Neural cell (in vitro differentiated cells): ENCODE data around the gene RAD51B. TPM values are rescaled to one million over a fixed set of nuclear protein-coding genes. Genes with fewer than 3 reads are reported as not detected.

Experiments used
- H2AFZ ChIP-seq: fragments of 200-600, 300-800 bp; sonication (generic), shearing (Covaris generic); 2 replicates; pipeline ENCODE4 v1.6.0; 2014; ENCODE audit warnings: low read depth, mild to moderate bottlenecking, antibody characterized with exemption, low read length, moderate library complexity
- H3F3A ChIP-seq: fragments of 200-600 bp; shearing (Covaris generic); 2 replicates; pipeline ENCODE4 v1.6.1; 2016; ENCODE audit warnings: mild to moderate bottlenecking, moderate library complexity, mixed read lengths, antibody characterized with exemption, low read length; ENCODE audit not compliant: insufficient read depth, poor library complexity, severe bottlenecking
- H3K27ac ChIP-seq: fragments of 200-600, 300-800 bp; sonication (generic), shearing (Covaris generic); 2 replicates; pipeline ENCODE4 v1.5.1; 2014; ENCODE audit warnings: mild to moderate bottlenecking, low read length, moderate library complexity
- H3K27me3 ChIP-seq: fragments of 300-800, 200-600 bp; sonication (generic), shearing (Covaris generic); 2 replicates; pipeline ENCODE4 v1.6.0; 2014; ENCODE audit warnings: mild to moderate bottlenecking, low read depth, low read length, moderate library complexity; ENCODE audit not compliant: insufficient read depth
- H3K36me3 ChIP-seq: fragments of 300-800, 200-600 bp; sonication (generic), shearing (Covaris generic); 2 replicates; pipeline ENCODE4 v1.5.1; 2014; ENCODE audit warnings: mild to moderate bottlenecking, antibody characterized with exemption, low read length, moderate library complexity; ENCODE audit not compliant: insufficient read depth
- H3K4me2 ChIP-seq: fragments of 300-800, 200-600 bp; sonication (generic), shearing (Covaris generic); 2 replicates; pipeline ENCODE4 v1.6.0; 2014; ENCODE audit warnings: mild to moderate bottlenecking, low read length
- H3K4me3 ChIP-seq: fragments of 300-800, 200-600 bp; sonication (generic), shearing (Covaris generic); 2 replicates; pipeline ENCODE4 v1.5.1; 2014; ENCODE audit warnings: mild to moderate bottlenecking, low read length, moderate library complexity
- H3K79me2 ChIP-seq: fragments of 200-600 bp; shearing (Covaris generic); replicated peaks from 2 replicates; pipeline ENCODE4 v1.6.0; 2014; ENCODE audit warnings: mild to moderate bottlenecking, low read length, moderate library complexity; ENCODE audit not compliant: insufficient read depth
- H3K9ac ChIP-seq: fragments of 300-800, 200-600 bp; sonication (generic), shearing (Covaris generic); 2 replicates; pipeline ENCODE4 v1.6.1; 2016; ENCODE audit warnings: mild to moderate bottlenecking, low read length, mixed read lengths
- H3K9me2 ChIP-seq: fragments of 200-600 bp; shearing (Covaris generic); 2 replicates; pipeline ENCODE4 v1.6.1; 2016; ENCODE audit warnings: mild to moderate bottlenecking, low read length, mixed read lengths; ENCODE audit not compliant: insufficient read depth
- H3K9me3 ChIP-seq: fragments of 200-600, 300-800 bp; sonication (generic), shearing (Covaris generic); 2 replicates; pipeline ENCODE4 v1.6.1; 2016; ENCODE audit warnings: mild to moderate bottlenecking, mixed run types, low read length, moderate library complexity, mixed read lengths
- H4K20me1 ChIP-seq: fragments of 200-600 bp; shearing (Covaris generic); 2 replicates; pipeline ENCODE4 v1.6.1; 2016; ENCODE audit warnings: mild to moderate bottlenecking, mixed run types; ENCODE audit not compliant: insufficient read depth
- EP300 ChIP-seq: fragments of 450-650 bp; conservative IDR thresholded peaks from 2 replicates; pipeline ENCODE4 v1.6.1; 2014; ENCODE audit warnings: antibody characterized with exemption, mild to moderate bottlenecking, moderate library complexity; ENCODE audit not compliant: poor library complexity, severe bottlenecking
- EZH2 ChIP-seq: fragments of 200-600, 300-800 bp; shearing (Covaris generic), sonication (generic); IDR thresholded peaks from 2 replicates; pipeline ENCODE4 v1.6.1; 2014; ENCODE audit warnings: antibody characterized with exemption, low read length, borderline replicate concordance, mild to moderate bottlenecking; ENCODE audit not compliant: insufficient read depth, poor library complexity, severe bottlenecking
- MXI1 ChIP-seq: fragments of 450-650 bp; conservative IDR thresholded peaks from 2 replicates; pipeline ENCODE4 v1.6.1; 2014; ENCODE audit warnings: antibody characterized with exemption, mild to moderate bottlenecking; ENCODE audit not compliant: poor library complexity, severe bottlenecking
- POLR2AphosphoS5 ChIP-seq: IDR thresholded peaks from 2 replicates; pipeline ENCODE4 v1.6.1; 2012
- RAD21 ChIP-seq: fragments of 450-650 bp; conservative IDR thresholded peaks from 2 replicates; pipeline ENCODE4 v1.6.1; 2014; ENCODE audit warnings: antibody characterized with exemption, mild to moderate bottlenecking, moderate library complexity
- SMC3 ChIP-seq: fragments of 450-650 bp; conservative IDR thresholded peaks from 2 replicates; pipeline ENCODE4 v1.6.1; 2014; ENCODE audit warnings: antibody characterized with exemption, mild to moderate bottlenecking, moderate library complexity; ENCODE audit not compliant: poor library complexity
- TAF1 ChIP-seq: IDR thresholded peaks from 2 replicates; pipeline ENCODE4 v1.6.1; 2012; ENCODE audit warnings: low read depth
- polyA plus RNA-seq: library from polyadenylated mRNA; depleted of rRNA; stranded (reverse); fragments of >200 nt; gene quantifications from 2 replicates; pipeline ENCODE4 v1.2.3, GENCODE V29; 2014
- TF ChIP-seq, protein P1 (sequence below): IDR thresholded peaks from 2 replicates; pipeline ENCODE4 v1.6.1; 2012; ENCODE audit warnings: borderline replicate concordance

Gene RAD51B
- polyA plus RNA-seq, 1 donor from 2014 or later = 3.1 TPM

GRCh38 chr14:68463705-68464374 is 644.3 kb downstream of the RAD51B start:
- Histone ChIP-seq H3K36me3 (no peaks in the 10 kb centered on the region), H3K9ac (no peak overlapping the region), H3K27me3 (no peaks in the 10 kb centered on the region), H3F3A (no peaks in the 10 kb centered on the region), H3K9me2 (no peaks in the 10 kb centered on the region), H2AFZ (no peak overlapping the region), H4K20me1 (no peaks in the 10 kb centered on the region), H3K27ac (no peak overlapping the region), H3K9me3 (no peaks in the 10 kb centered on the region), H3K4me2 (no peak overlapping the region), H3K79me2 (no peaks in the 10 kb centered on the region), H3K4me3 (no peak overlapping the region)
- TF ChIP-seq, protein P1, sequence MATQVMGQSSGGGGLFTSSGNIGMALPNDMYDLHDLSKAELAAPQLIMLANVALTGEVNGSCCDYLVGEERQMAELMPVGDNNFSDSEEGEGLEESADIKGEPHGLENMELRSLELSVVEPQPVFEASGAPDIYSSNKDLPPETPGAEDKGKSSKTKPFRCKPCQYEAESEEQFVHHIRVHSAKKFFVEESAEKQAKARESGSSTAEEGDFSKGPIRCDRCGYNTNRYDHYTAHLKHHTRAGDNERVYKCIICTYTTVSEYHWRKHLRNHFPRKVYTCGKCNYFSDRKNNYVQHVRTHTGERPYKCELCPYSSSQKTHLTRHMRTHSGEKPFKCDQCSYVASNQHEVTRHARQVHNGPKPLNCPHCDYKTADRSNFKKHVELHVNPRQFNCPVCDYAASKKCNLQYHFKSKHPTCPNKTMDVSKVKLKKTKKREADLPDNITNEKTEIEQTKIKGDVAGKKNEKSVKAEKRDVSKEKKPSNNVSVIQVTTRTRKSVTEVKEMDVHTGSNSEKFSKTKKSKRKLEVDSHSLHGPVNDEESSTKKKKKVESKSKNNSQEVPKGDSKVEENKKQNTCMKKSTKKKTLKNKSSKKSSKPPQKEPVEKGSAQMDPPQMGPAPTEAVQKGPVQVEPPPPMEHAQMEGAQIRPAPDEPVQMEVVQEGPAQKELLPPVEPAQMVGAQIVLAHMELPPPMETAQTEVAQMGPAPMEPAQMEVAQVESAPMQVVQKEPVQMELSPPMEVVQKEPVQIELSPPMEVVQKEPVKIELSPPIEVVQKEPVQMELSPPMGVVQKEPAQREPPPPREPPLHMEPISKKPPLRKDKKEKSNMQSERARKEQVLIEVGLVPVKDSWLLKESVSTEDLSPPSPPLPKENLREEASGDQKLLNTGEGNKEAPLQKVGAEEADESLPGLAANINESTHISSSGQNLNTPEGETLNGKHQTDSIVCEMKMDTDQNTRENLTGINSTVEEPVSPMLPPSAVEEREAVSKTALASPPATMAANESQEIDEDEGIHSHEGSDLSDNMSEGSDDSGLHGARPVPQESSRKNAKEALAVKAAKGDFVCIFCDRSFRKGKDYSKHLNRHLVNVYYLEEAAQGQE = no peak

GRCh38 chr14:68464711-68465110 is 645.1 kb downstream of the RAD51B start:
- no peaks in the 10 kb centered on the region for H3K9me2 ChIP-seq
- H3K27me3 ChIP-seq = no peaks in the 10 kb centered on the region
- H4K20me1 ChIP-seq = no peaks in the 10 kb centered on the region
- H3K9me3 ChIP-seq = no peaks in the 10 kb centered on the region
- H3F3A ChIP-seq = no peaks in the 10 kb centered on the region
- H3K79me2 ChIP-seq = no peaks in the 10 kb centered on the region
- H3K9ac ChIP-seq = no peak overlapping the region
- H3K4me2 ChIP-seq = no peak overlapping the region
- TF ChIP-seq EZH2 (no peak), MXI1 (no peak), SMC3 (no peak), POLR2AphosphoS5 (no peak), RAD21 (no peak), TAF1 (no peak), EP300 (no peak)
- TF ChIP-seq, protein P1 = no peak
- H3K27ac ChIP-seq = no peak overlapping the region
- H3K36me3 ChIP-seq = no peaks in the 10 kb centered on the region
- H2AFZ ChIP-seq = no peak overlapping the region
- no peak overlapping the region for H3K4me3 ChIP-seq
